GM23338 (cell line): Measurements from ENCODE around the gene USP7. TPM values are rescaled to one million over a fixed set of nuclear protein-coding genes. Genes with fewer than 3 reads are reported as not detected.

Experiments
- ATAC-seq: fragments of 200-7000 bp; cut with Tn5 transposase; 3 replicates; pipeline ENCODE4 v1.9.1; 2020
- DNase-seq: peaks from one replicate; pipeline ENCODE4 v3.0.0-alpha.2; 2015; ENCODE audit warnings: low spot score
- H2AFZ ChIP-seq: fragments of 200-600 bp; sonication (generic); 2 replicates; pipeline ENCODE4 v1.8.0; 2016; ENCODE audit warnings: antibody characterized with exemption, mild to moderate bottlenecking, moderate library complexity
- H3F3A ChIP-seq: fragments of 200-600 bp; sonication (generic); replicated peaks from 2 replicates; pipeline ENCODE4 v1.8.0; 2017; ENCODE audit warnings: antibody characterized with exemption, mixed run types, low read depth
- H3K27ac ChIP-seq: fragments of 200-600 bp; sonication (generic); 2 replicates; pipeline ENCODE4 v1.6.1; 2016; ENCODE audit warnings: low read depth
- H3K27me3 ChIP-seq: fragments of 200-600 bp; sonication (generic); 2 replicates; pipeline ENCODE4 v1.8.0; 2016; ENCODE audit warnings: mild to moderate bottlenecking, mixed run types, moderate library complexity; ENCODE audit not compliant: insufficient read depth
- H3K36me3 ChIP-seq: fragments of 200-600 bp; sonication (generic); 2 replicates; pipeline ENCODE4 v1.8.0; 2016; ENCODE audit warnings: mild to moderate bottlenecking; ENCODE audit not compliant: insufficient read depth
- H3K4me1 ChIP-seq: fragments of 200-600 bp; sonication (generic); 2 replicates; pipeline ENCODE4 v1.8.0; 2016; ENCODE audit warnings: mild to moderate bottlenecking, moderate library complexity; ENCODE audit not compliant: insufficient read depth
- H3K4me2 ChIP-seq: fragments of 200-600 bp; sonication (generic); 2 replicates; pipeline ENCODE4 v1.7.1; 2017; ENCODE audit warnings: mixed run types
- H3K4me3 ChIP-seq: fragments of 200-600 bp; sonication (generic); 2 replicates; pipeline ENCODE4 v1.6.1; 2016; ENCODE audit warnings: mixed run types
- H3K79me2 ChIP-seq: fragments of 200-600 bp; sonication (generic); replicated peaks from 2 replicates; pipeline ENCODE4 v1.8.0; 2017; ENCODE audit warnings: mild to moderate bottlenecking; ENCODE audit not compliant: insufficient read depth
- H3K9me2 ChIP-seq: fragments of 200-600 bp; sonication (generic); 2 replicates; pipeline ENCODE4 v1.8.0; 2017; ENCODE audit not compliant: insufficient read depth
- H4K20me1 ChIP-seq: fragments of 200-600 bp; sonication (generic); replicated peaks from 2 replicates; pipeline ENCODE4 v1.8.0; 2017; ENCODE audit warnings: mild to moderate bottlenecking; ENCODE audit not compliant: insufficient read depth
- H3K27ac Mint-ChIP-seq: 2 replicates; pipeline ENCODE4 v1.8.0; 2020; ENCODE audit warnings: inconsistent platforms, mild to moderate bottlenecking, moderate library complexity, mixed read lengths
- H3K27me3 Mint-ChIP-seq: 3 replicates; pipeline ENCODE4 v1.8.0; 2022; ENCODE audit warnings: low read depth, mild to moderate bottlenecking, moderate library complexity, mixed read lengths, inconsistent platforms; ENCODE audit not compliant: insufficient read depth, poor library complexity
- H3K36me3 Mint-ChIP-seq: 3 replicates; pipeline ENCODE4 v1.8.0; 2021; ENCODE audit warnings: low read depth, mild to moderate bottlenecking, inconsistent platforms, moderate library complexity, mixed read lengths
- H3K4me1 Mint-ChIP-seq: 3 replicates; pipeline ENCODE4 v1.8.0; 2020; ENCODE audit warnings: mild to moderate bottlenecking, inconsistent platforms, mixed read lengths
- H3K4me3 Mint-ChIP-seq: 3 replicates; pipeline ENCODE4 v1.8.0; 2021; ENCODE audit warnings: moderate library complexity, mild to moderate bottlenecking, inconsistent platforms, mixed read lengths
- H3K9me3 Mint-ChIP-seq: 3 replicates; pipeline ENCODE4 v1.8.0; 2020; ENCODE audit warnings: moderate library complexity, mild to moderate bottlenecking, inconsistent platforms, mixed read lengths
- CREB1 ChIP-seq: fragments of 250-450 bp; sonication (Bioruptor Pico); IDR thresholded peaks from 2 replicates; pipeline ENCODE4 v1.5.0; 2020; ENCODE audit warnings: low read depth, mild to moderate bottlenecking, moderate library complexity
- EZH2 ChIP-seq: fragments of 200-600 bp; sonication (generic); IDR thresholded peaks from one replicate; pipeline ENCODE4 v1.8.0; 2017; ENCODE audit warnings: antibody characterized with exemption, mild to moderate bottlenecking, low read depth; ENCODE audit not compliant: unreplicated experiment
- EZH2phosphoT487 ChIP-seq: fragments of 200-600 bp; sonication (generic); IDR thresholded peaks from one replicate; pipeline ENCODE4 v1.8.1; 2018; ENCODE audit warnings: antibody characterized with exemption; ENCODE audit not compliant: unreplicated experiment
- NANOG ChIP-seq: IDR thresholded peaks from 2 replicates; pipeline ENCODE4 v1.6.1; 2016; ENCODE audit warnings: antibody characterized with exemption, borderline replicate concordance
- POLR2AphosphoS5 ChIP-seq: IDR thresholded peaks from 2 replicates; pipeline ENCODE4 v1.6.1; 2016; ENCODE audit warnings: antibody characterized with exemption, low read depth
- REST ChIP-seq: IDR thresholded peaks from one replicate; pipeline ENCODE4 v1.6.1; 2018; ENCODE audit warnings: antibody characterized with exemption; ENCODE audit not compliant: unreplicated experiment
- STAT1 ChIP-seq: IDR thresholded peaks from one replicate; pipeline ENCODE4 v1.6.1; 2016; ENCODE audit warnings: antibody characterized with exemption; ENCODE audit not compliant: unreplicated experiment
- polyA plus RNA-seq: library from polyadenylated mRNA; unstranded; fragments of >200 nt; fragmentation: Nextera tagmentation; extraction: Ambion mirVana; gene quantifications from 2 replicates; pipeline ENCODE4 v1.2.1, GENCODE V29; 2016
- total RNA-seq: library from RNA; depleted of rRNA; stranded (reverse); fragments of >200 nt; shearing (Covaris generic); gene quantifications from 2 replicates; pipeline ENCODE4 v1.2.3, GENCODE V29; 2014
- TF ChIP-seq, protein P1 (sequence below), 2 experiments: fragments of 200-600 bp in 1 of 2; sonication (generic) in 1 of 2; conservative IDR thresholded peaks; 2 replicates each; pipeline versions ENCODE4 v1.5.1 to v1.6.1; 2016 to 2017; ENCODE audit warnings: antibody characterized with exemption in 2 of 2, low read depth in 2 of 2, mild to moderate bottlenecking in 2 of 2, moderate library complexity in 1 of 2
- TF ChIP-seq, protein P2 (sequence below): fragments of 250-450 bp; sonication (Bioruptor Pico); IDR thresholded peaks from 2 replicates; pipeline ENCODE4 v1.5.0; 2020; ENCODE audit warnings: mild to moderate bottlenecking, moderate library complexity

The USP7 gene
- total and polyA plus RNA-seq, 2 experiments from 2014 or later, result 42.3 to 130 TPM

- peaks cover 19% of the 10 kb centered on the region for H3K4me1 ChIP-seq
- peaks cover 6% of the 10 kb centered on the region; the same call in 1 of the 2 replicates for H3F3A ChIP-seq
- H3K4me2 ChIP-seq, result 0 out of 2 replicates have a peak overlapping the region, but pooled peaks have one; percentile 33
- TF ChIP-seq REST, result no peak
- no peak for TF ChIP-seq CREB1 (CRISPR knock-in tag)
- no peak for TF ChIP-seq EZH2phosphoT487
- no peak for TF ChIP-seq EZH2
- TF ChIP-seq NANOG, result no peak
- no peak for TF ChIP-seq POLR2AphosphoS5
- H3K36me3 ChIP-seq, result no peaks in the 10 kb centered on the region; the same call in 1 of the 2 replicates
- H3K27me3 Mint-ChIP-seq, result peaks cover 28% of the 10 kb centered on the region
- H3K36me3 Mint-ChIP-seq, result no peaks in the 10 kb centered on the region; the same call in 2 of the 3 replicates
- H3K4me1 Mint-ChIP-seq, result peaks cover 20% of the 10 kb centered on the region
- no peak overlapping the region for H2AFZ ChIP-seq
- no peak overlapping the region for H3K4me3 Mint-ChIP-seq
- no peaks in the 10 kb centered on the region for H3K79me2 ChIP-seq
- H3K27ac ChIP-seq, result no peak overlapping the region
- ATAC-seq (peak; percentile 9; the same call in 1 of the 3 replicates), DNase-seq (no peak)
- H4K20me1 ChIP-seq, result no peaks in the 10 kb centered on the region
- no peak overlapping the region for H3K27ac Mint-ChIP-seq
- H3K27me3 ChIP-seq, result no peaks in the 10 kb centered on the region; the same call in 1 of the 2 replicates
- H3K9me2 ChIP-seq, result no peaks in the 10 kb centered on the region
- H3K4me3 ChIP-seq, result no peak overlapping the region
- peaks cover 3% of the 10 kb centered on the region; the same call in 2 of the 3 replicates for H3K9me3 Mint-ChIP-seq
These were observed 25.6 kb upstream of the USP7 start for GRCh38 chr16:8989099-8989878.

DNA sequence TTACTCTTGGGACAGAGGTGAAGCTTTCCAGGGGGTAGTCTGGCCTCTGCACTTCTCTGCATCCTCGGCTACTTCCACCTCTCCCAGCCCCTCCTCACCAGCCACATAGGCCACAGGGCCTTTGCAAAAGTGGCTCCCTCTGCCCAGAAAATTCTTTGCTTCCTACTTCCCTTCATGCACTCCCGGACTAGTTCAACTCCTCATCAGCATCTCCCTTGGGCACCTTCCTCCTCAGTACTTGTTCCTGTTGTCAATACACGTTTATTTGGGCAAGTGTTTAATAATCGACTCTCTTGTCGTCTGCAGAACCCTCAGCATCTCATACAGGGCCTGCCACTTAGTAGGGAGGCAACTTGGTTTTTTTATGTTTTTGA is 23.1 kb upstream of the USP7 start:
- Mint-ChIP-seq H3K36me3 (peaks cover 7% of the 10 kb centered on the region; the same call in 2 of the 3 replicates), H3K27ac (no peak overlapping the region), H3K9me3 (peaks cover 11% of the 10 kb centered on the region), H3K4me1 (peaks cover 25% of the 10 kb centered on the region), H3K27me3 (peaks cover 30% of the 10 kb centered on the region), H3K4me3 (no peak overlapping the region)
- H3K4me2 ChIP-seq, result no peak overlapping the region
- peaks cover 23% of the 10 kb centered on the region for H3K4me1 ChIP-seq
- no peaks in the 10 kb centered on the region for H3K9me2 ChIP-seq
- peaks cover 12% of the 10 kb centered on the region for H3F3A ChIP-seq
- ATAC-seq (no peak), DNase-seq (no peak)
- no peak overlapping the region for H3K27ac ChIP-seq
- H3K27me3 ChIP-seq, result peaks cover 8% of the 10 kb centered on the region
- no peaks in the 10 kb centered on the region for H4K20me1 ChIP-seq
- no peaks in the 10 kb centered on the region for H3K79me2 ChIP-seq
- no peak overlapping the region for H3K4me3 ChIP-seq
- no peak overlapping the region for H2AFZ ChIP-seq
- H3K36me3 ChIP-seq, result no peaks in the 10 kb centered on the region; the same call in 1 of the 2 replicates
- TF ChIP-seq, protein P1, sequence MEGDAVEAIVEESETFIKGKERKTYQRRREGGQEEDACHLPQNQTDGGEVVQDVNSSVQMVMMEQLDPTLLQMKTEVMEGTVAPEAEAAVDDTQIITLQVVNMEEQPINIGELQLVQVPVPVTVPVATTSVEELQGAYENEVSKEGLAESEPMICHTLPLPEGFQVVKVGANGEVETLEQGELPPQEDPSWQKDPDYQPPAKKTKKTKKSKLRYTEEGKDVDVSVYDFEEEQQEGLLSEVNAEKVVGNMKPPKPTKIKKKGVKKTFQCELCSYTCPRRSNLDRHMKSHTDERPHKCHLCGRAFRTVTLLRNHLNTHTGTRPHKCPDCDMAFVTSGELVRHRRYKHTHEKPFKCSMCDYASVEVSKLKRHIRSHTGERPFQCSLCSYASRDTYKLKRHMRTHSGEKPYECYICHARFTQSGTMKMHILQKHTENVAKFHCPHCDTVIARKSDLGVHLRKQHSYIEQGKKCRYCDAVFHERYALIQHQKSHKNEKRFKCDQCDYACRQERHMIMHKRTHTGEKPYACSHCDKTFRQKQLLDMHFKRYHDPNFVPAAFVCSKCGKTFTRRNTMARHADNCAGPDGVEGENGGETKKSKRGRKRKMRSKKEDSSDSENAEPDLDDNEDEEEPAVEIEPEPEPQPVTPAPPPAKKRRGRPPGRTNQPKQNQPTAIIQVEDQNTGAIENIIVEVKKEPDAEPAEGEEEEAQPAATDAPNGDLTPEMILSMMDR (conservative IDR thresholded peaks at IDR 0.05; ENCODE audit: low read depth in 2 of 2), result no peak
- TF ChIP-seq NANOG, result no peak
- TF ChIP-seq EZH2, result no peak
- TF ChIP-seq POLR2AphosphoS5, result no peak
- TF ChIP-seq STAT1, result no peak
- TF ChIP-seq, protein P2, sequence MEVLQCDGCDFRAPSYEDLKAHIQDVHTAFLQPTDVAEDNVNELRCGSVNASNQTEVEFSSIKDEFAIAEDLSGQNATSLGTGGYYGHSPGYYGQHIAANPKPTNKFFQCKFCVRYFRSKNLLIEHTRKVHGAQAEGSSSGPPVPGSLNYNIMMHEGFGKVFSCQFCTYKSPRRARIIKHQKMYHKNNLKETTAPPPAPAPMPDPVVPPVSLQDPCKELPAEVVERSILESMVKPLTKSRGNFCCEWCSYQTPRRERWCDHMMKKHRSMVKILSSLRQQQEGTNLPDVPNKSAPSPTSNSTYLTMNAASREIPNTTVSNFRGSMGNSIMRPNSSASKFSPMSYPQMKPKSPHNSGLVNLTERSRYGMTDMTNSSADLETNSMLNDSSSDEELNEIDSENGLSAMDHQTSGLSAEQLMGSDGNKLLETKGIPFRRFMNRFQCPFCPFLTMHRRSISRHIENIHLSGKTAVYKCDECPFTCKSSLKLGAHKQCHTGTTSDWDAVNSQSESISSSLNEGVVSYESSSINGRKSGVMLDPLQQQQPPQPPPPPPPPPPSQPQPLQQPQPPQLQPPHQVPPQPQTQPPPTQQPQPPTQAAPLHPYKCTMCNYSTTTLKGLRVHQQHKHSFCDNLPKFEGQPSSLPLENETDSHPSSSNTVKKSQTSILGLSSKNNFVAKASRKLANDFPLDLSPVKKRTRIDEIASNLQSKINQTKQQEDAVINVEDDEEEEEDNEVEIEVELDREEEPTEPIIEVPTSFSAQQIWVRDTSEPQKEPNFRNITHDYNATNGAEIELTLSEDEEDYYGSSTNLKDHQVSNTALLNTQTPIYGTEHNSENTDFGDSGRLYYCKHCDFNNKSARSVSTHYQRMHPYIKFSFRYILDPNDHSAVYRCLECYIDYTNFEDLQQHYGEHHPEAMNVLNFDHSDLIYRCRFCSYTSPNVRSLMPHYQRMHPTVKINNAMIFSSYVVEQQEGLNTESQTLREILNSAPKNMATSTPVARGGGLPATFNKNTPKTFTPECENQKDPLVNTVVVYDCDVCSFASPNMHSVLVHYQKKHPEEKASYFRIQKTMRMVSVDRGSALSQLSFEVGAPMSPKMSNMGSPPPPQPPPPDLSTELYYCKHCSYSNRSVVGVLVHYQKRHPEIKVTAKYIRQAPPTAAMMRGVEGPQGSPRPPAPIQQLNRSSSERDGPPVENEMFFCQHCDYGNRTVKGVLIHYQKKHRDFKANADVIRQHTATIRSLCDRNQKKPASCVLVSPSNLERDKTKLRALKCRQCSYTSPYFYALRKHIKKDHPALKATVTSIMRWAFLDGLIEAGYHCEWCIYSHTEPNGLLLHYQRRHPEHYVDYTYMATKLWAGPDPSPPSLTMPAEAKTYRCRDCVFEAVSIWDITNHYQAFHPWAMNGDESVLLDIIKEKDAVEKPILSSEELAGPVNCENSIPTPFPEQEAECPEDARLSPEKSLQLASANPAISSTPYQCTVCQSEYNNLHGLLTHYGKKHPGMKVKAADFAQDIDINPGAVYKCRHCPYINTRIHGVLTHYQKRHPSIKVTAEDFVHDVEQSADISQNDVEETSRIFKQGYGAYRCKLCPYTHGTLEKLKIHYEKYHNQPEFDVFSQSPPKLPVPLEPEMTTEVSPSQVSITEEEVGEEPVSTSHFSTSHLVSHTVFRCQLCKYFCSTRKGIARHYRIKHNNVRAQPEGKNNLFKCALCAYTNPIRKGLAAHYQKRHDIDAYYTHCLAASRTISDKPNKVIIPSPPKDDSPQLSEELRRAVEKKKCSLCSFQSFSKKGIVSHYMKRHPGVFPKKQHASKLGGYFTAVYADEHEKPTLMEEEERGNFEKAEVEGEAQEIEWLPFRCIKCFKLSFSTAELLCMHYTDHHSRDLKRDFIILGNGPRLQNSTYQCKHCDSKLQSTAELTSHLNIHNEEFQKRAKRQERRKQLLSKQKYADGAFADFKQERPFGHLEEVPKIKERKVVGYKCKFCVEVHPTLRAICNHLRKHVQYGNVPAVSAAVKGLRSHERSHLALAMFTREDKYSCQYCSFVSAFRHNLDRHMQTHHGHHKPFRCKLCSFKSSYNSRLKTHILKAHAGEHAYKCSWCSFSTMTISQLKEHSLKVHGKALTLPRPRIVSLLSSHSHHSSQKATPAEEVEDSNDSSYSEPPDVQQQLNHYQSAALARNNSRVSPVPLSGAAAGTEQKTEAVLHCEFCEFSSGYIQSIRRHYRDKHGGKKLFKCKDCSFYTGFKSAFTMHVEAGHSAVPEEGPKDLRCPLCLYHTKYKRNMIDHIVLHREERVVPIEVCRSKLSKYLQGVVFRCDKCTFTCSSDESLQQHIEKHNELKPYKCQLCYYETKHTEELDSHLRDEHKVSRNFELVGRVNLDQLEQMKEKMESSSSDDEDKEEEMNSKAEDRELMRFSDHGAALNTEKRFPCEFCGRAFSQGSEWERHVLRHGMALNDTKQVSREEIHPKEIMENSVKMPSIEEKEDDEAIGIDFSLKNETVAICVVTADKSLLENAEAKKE (CRISPR knock-in tag), result no peak
